Upper lobe of left lung (tissue), 4 donors: Measurements from ENCODE around the gene MON1B.

Source experiments
- CTCF ChIP-seq, 6 experiments: fragments of 450-650 bp in 4 of 6; fragments of 200-600 bp in 2 of 6; sonication (generic) in 2 of 6; IDR thresholded peaks; one replicate each; pipeline ENCODE4 v1.5.1; 2016 to 2019; ENCODE audit warnings: antibody characterized with exemption in 6 of 6
- EP300 ChIP-seq, 4 donors: sonication (generic); formaldehyde crosslinking; IDR thresholded peaks; one replicate each; pipeline ENCODE4 v1.5.1; 2017; ENCODE audit warnings: antibody characterized with exemption in 4 of 4, control low read depth in 2 of 4
- POLR2A ChIP-seq, 4 donors: fragments of 450-650 bp; IDR thresholded peaks; one replicate each; pipeline ENCODE4 v1.5.1; 2016 to 2017; ENCODE audit warnings: antibody characterized with exemption in 4 of 4, mild to moderate bottlenecking in 2 of 4

GRCh38 chr16:77236063-77236511 lies 45.1 kb downstream of the MON1B start:
- TF ChIP-seq CTCF (IDR thresholded peaks at IDR 0.05) (peak; percentile 92 to 100 (median 98)), POLR2A (IDR thresholded peaks at IDR 0.05) (peak in 1 of 4 donors; percentile 9), EP300 (IDR thresholded peaks at IDR 0.05) (no peak)
